ENCODE results near the gene CACNB4. TPM values are rescaled to one million over a fixed set of nuclear protein-coding genes. Genes with fewer than 3 reads are reported as not detected.
"Not testable (repeated sequence)": the region's sequence is repeated elsewhere in the genome, so short reads cannot be mapped to it uniquely, and the experiment has no call there.

Gene CACNB4
- total RNA-seq, 1 experiment from 2014 or later = 0.10 TPM

DNA sequence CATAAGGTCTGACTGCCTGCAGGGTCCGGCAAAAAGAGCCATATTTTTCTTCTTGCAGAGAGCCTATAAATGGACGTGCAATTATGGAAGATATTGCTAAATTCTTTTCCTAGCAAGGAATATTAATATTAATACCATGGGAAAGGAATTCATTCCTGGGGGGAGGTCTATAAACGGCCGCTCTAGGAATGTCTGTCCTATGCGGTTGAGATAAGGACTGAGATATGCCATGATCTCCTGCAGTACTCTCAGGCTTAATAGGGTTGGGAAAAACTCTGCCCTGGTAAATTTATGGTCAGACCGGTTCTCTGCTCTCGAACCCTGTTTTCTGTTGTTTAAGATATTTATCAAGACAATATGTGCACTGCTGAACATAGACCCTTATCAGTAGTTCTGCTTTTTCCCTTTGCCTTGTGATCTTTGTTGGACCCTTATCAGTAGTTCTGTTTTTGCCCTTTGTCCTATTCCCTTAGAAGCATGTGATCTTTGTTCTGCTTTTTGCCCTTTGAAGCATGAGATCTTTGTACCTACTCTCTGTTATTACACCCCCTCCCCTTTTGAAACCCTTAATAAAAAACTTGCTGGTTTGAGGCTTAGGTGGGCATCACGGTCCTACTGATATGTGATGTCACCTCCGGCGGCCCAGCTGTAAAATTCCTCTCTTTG lies 156.2 kb downstream of the CACNB4 start:
- in situ Hi-C loops (cut with HindIII; ENCODE audit: low pct_unique_long_range_greater_than_20kb, low sequenced_read_pairs); DNase-seq (ENCODE audit: low read depth): not testable (repeated sequence)

DNA sequence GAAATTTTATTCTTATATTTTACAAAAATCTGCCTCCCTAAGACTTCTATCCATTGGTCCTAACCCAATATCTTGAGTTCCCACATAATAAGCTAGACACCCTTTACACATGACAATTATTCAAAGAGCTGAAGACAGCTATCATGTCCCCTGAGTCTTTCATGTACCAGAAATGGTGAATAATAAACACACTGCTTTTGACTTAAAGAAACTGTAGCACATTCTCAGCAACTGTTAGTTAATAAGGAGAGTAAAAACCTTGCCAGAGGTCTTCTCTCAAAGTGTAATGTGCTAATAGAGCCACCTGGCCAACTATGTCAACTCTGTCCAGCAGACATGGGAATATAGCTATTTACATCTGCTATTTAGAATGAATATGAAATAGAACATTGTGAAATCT lies 160.9 kb downstream of the CACNB4 start:
- no peak for DNase-seq (ENCODE audit: low read depth)
- in situ Hi-C loops (cut with HindIII; ENCODE audit: low pct_unique_long_range_greater_than_20kb, low sequenced_read_pairs) = no loop called here

DNA sequence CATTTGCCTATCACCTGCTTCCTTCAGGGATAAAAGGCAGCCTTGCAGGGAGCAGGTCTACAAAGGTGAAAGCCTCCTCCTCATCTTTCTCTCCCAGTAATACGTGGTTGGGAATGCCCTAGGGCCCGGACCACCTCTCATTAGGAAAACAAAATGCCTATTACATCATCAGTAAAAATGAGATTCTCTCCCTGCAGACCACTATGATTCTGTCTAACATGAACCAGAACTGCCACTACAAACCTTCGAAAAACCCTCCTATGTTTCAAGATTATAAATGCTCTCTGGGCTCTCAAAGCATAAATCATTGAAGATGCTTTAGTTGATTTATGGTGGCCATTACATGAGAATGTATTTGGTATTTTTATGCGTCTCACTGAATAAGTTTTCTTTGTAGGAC lies 162.2 kb downstream of the CACNB4 start:
- in situ Hi-C loops (cut with HindIII; ENCODE audit: low pct_unique_long_range_greater_than_20kb, low sequenced_read_pairs) = no loop called here
- DNase-seq (ENCODE audit: low read depth) = no peak

DNA sequence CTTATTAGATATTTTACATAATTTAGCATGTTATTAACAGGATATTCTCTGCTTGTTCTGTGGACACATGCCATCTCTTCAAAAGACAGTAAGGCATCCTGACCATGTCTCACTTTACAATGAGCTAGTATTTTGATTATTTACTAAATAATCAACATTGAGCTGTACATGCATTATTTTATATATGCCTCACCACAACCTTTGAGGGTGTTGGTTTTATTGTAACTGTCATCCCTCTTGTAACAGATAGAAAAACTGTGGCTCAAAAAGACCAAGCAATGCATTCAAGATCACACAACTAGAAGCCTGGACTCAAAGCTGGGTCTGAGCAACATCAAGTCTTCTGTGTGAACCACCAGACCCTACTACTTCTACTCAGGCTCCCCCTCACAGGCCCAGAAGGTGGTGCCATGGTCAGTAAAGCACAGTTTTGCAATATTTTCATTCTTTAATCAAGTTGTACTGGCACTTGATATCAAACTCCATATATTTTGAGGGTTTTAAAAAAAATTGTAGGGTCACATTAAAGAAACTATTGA lies 165.5 kb downstream of the CACNB4 start:
- in situ Hi-C loops (cut with HindIII; ENCODE audit: low pct_unique_long_range_greater_than_20kb, low sequenced_read_pairs) = no loop called here
- no peak for DNase-seq (ENCODE audit: low read depth)

DNA sequence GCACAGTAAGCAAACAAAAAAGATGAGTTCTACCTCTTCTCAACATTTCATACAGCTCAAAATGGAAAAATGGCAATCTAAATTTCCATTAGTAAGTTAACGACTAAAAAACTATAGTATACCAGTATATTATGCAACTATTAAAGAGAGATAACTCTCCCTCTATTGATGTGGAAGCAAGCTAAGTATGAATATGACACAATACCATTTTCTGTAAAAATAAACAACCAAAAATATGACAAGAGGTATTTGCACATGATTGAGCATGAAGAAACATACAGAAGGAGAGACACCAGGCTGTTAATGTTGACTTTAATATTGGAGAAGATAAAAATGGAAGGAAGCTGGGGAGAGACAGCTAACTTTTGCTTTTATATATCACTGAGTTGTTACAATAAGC lies 167.1 kb downstream of the CACNB4 start:
- in situ Hi-C loops (cut with HindIII; ENCODE audit: low pct_unique_long_range_greater_than_20kb, low sequenced_read_pairs) = no loop called here
- DNase-seq (ENCODE audit: low read depth) = no peak

DNA sequence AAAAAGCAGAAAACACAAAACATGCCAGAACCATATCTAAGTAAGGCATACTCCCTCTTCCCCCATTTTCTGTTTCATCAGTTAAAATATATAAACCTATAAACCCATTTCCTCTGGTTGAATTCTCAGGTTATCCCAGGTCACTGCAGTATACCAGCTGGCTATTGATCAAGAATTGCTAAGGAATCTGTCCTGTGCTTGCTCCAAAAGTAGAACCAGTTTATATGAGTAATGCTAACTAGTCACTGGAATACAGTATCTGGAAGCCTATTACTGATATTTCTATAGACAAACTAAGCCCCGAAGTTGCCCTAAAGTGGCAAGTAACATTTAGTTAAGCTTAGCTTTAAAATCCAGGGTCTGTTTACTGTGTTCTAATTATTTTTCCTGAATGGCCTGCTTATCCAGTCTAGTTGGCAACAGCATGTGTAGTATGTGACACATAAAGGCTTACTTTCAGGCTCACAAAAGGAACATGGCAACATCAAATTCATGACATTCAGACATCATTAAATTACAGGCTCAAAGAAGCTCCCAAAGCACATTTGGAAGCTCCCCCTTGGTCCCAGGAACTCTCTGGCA lies 167.7 kb downstream of the CACNB4 start:
- in situ Hi-C loops (cut with HindIII; ENCODE audit: low pct_unique_long_range_greater_than_20kb, low sequenced_read_pairs) = no loop called here
- DNase-seq (ENCODE audit: low read depth) = no peak

DNA sequence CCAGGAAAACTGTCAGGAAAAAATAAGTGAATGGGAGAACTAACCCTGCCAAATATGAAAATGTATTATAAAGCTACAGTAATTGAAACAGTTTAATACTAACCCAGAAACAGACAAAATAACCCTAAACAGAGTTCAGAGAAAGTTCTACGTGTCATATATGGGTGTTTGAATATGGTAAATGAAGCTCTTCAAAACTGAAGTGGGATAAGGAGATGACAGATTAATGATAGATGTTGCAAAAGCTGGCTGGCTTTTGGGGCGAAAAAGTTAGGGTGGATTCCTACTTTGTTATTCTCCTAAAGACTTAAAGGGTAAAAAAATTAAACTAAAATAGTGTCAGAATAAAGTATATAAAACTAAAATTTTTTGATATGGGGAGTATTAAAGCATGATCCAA lies 168.8 kb downstream of the CACNB4 start:
- in situ Hi-C loops (cut with HindIII; ENCODE audit: low pct_unique_long_range_greater_than_20kb, low sequenced_read_pairs) = no loop called here
- DNase-seq (ENCODE audit: low read depth) = no peak

DNA sequence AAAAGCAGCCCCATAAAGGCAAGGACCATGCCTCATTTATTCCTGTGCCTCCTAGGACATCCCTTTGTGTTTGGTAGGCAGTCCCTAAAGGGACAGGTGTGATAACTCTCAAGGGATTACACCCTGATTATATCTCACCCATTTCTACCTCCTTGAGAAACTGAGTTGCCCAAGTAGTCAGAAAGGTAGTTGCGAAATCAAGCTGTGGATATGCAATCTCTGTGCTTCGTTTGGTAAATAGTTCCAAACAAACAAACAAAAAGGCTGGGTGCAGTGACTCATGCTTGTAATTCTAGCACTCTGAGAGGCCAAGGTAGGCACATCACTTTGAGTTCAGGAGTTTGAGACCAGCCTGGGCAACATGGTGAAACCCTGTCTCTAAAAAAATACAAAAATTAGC lies 170.5 kb downstream of the CACNB4 start:
- in situ Hi-C loops (cut with HindIII; ENCODE audit: low pct_unique_long_range_greater_than_20kb, low sequenced_read_pairs) = no loop called here
- DNase-seq (ENCODE audit: low read depth) = no peak

DNA sequence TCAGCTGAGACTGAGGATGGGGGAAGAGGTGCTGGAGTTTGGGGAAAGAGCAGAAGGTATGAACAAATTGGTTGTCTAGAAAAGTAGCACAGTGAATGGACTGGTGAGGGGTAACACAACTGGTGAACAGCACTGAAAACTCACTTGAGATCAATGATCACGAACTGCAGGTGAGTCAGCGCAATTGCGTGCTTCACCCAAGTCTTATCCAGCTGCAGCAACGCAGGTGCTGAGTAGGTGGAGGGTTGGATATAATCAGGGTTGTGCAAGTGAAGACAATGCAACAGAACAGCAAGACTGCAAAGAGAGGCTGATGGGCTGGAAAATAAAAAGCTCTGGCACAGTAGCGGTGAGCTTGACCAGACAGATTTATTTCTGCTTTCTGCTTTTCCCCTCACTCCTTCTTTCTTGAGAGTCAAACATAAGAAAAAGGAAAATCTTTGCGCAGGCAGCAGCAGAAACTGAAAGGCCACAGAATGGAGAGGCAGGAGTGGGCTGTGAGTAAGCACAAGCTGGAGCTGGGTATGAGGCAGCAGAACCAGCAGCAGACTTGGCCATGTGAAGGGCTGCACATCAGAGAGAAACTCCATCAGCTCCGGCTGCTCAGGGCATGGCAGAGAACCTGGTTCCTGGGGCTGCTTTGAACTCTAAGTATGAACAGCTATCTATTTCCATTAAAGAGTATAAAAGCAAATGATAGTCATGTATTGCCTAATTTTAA lies 171.2 kb downstream of the CACNB4 start:
- DNase-seq (ENCODE audit: low read depth) = no peak
- in situ Hi-C loops (cut with HindIII; ENCODE audit: low pct_unique_long_range_greater_than_20kb, low sequenced_read_pairs) = no loop called here

DNA sequence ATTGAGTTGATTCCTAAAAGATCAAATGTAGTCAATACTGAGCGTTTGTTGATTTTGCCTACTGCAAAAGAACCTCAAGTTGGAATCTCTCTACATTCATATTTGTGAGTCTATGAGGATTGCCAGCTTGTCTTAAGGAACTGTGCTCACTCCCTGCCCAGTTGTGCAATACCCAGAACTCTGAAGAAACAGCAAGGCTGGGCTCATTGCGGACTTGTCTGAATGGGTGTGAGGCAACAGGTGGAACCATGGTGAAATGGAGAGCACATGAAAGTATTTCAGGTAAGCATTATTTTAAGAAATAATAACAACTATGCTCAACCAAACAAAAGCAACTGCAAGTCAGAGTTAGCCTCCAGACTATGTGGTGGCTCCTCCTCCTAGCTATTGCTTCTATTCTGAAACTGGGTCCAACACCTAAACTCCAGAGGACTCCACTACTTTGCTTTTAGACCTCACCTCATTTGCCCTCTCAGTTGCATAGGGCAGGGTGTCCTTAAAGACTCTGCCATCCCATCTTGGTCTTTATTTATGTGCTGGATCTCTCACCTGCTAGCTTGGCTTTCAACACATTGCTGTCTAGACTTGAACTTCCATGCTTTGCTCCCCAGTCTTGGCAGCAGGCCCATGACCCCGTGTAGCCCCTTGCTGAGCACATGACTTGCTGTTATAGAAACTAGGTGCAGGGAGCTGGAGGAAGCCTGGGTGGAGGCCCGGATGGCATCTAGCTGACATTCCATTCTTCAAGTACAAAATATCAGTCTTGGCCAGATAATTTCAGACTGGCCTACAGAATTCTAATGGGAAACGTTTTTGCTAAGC lies 175.8 kb downstream of the CACNB4 start:
- peak; percentile 2 for DNase-seq (ENCODE audit: low read depth)
- in situ Hi-C loops (cut with HindIII; ENCODE audit: low pct_unique_long_range_greater_than_20kb, low sequenced_read_pairs) = no loop called here

DNA sequence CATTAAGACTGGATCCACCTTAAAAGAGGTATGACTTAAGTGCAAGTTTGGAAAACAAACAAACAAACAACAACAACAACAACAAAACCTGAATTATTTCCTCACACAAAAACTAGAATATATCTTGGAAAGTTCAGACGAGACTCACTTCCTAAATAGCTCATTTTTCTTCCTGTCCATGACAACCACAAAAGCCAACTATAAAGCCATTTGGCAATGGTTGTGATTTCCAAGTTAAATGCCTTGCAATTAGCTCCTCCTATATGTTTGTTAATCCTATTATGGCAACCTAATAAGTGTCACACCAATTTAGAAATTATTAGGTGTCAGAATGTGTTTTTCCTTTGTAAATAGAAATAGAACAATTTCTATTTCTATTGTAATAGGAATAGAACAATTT lies 179.1 kb downstream of the CACNB4 start:
- in situ Hi-C loops (cut with HindIII; ENCODE audit: low pct_unique_long_range_greater_than_20kb, low sequenced_read_pairs) = no loop called here
- no peak for DNase-seq (ENCODE audit: low read depth)

DNA sequence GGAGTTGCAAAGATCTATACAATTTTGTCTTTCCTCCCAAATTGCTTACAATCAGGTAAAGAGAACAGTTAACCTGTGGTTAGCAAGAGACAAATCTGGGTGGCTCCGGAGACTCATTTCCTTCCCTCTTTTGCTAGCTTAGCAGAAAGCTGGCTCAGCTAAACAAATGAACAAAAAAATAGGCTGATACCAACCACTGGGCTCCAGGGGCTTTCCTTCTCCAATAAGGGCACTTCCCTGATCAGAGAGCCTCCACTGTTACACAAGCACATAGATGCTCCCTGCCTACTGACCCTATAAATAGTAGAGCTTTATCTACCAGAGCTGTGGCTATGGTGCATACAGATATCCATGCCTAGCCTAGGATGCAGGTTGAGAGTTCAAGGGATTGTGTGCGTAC lies 180.5 kb downstream of the CACNB4 start:
- DNase-seq (ENCODE audit: low read depth) = no peak
- in situ Hi-C loops (cut with HindIII; ENCODE audit: low pct_unique_long_range_greater_than_20kb, low sequenced_read_pairs) = no loop called here

DNA sequence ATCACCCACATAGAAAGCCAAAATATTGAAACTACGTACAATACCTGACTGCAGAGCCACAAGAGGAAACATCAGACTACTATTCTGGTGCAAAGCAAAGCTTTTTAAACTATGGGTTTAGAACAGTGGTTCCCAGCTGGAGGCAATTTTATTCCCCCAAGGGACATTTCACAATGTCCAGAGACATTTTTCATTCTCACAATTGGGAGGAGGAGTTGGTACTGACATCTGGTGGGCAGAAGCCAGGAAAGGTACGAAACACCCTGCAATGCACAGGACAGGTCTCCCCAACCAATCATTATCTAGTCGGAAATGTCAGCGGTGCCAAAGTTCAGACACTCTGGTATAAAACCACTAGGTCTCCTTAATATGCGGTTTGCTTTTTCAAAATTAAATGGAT lies 182.2 kb downstream of the CACNB4 start:
- DNase-seq (ENCODE audit: low read depth) = no peak
- in situ Hi-C loops (cut with HindIII; ENCODE audit: low pct_unique_long_range_greater_than_20kb, low sequenced_read_pairs) = no loop called here

DNA sequence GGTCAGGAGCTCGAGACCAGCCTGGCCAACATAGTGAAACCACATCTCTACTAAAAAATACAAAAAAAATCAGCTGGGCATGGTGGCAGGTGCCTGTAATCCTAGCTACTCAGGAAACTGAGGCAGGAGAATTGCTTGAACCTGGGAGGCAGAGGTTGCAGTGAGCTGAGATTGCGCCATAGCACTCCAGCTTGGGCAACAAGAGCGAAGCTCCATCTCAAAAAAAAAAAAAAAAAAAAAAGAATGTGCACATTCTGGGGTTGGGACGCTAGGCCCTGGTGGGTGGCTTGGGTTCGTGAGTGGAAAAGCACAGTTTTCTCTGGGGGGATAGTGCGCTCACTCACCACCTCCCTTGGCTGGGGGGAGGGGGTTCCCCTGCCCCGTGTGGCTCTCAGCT lies 183.2 kb downstream of the CACNB4 start:
- DNase-seq (ENCODE audit: low read depth); in situ Hi-C loops (cut with HindIII; ENCODE audit: low pct_unique_long_range_greater_than_20kb, low sequenced_read_pairs): not testable (repeated sequence)

DNA sequence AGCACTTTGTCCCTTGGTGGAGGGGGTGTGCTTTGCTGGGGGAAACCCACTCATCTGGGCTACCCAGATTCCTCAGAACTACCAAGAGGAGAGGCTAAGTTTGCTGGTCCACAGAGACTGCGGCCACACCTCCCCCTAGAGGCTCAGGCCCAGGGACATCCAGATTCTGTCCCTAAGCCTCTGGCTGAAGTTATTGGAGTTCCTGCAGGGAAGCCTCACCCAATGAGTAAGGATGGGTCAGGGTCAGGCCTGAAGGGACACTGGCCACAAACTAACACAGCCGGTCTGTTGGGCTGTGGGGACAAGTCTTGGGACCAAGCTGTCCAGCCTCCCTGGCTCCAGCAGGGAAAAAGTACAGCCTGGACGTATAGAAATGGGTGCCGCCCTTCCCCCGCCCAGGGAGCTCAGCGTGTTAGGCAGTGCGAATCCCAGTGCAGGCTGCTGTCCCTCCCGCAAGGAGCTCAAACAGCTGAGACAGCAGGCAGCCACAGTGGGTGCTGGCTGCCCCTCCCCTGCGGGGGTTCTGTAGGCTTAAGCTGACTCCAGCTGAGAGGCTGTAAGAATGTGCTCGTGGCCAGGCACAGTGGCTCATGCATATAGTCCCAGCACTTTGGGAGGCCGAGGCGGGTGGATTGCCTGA lies 183.7 kb downstream of the CACNB4 start:
- DNase-seq (ENCODE audit: low read depth) = no peak
- in situ Hi-C loops (cut with HindIII; ENCODE audit: low pct_unique_long_range_greater_than_20kb, low sequenced_read_pairs) = no loop called here

DNA sequence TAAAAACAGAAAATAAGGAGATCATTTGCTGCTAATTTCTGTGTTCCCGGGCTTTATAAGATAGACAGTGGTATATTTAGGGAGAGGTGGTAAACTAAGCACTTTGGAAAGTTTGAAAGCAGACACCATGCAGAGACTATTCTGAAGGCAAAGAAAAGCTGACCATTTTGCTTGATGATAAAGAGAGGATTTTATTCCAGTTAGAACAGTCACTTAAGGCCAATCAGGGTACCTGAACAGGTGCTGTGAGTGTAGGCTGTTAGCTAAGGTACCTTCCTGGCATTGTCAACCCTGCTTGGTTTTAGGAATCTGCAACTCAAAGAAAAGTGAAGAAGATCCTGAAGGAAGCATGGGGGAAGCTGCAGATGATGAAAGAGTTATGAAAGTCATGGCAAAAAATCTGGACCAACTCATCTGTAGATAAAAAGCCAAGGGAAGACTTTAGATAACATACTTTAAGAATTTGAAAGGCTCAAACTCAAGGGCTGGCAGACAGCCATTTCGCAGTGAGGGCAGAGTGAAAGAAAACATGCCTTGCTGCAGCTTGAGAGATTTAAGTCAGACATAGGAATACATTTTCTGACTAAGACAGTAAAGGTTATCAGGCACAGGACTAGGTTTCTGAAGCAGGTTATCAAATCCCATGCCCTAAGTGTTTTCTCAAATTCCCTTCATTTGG lies 190.5 kb downstream of the CACNB4 start:
- no peak for DNase-seq (ENCODE audit: low read depth)
- in situ Hi-C loops (cut with HindIII; ENCODE audit: low pct_unique_long_range_greater_than_20kb, low sequenced_read_pairs) = no loop called here

DNA sequence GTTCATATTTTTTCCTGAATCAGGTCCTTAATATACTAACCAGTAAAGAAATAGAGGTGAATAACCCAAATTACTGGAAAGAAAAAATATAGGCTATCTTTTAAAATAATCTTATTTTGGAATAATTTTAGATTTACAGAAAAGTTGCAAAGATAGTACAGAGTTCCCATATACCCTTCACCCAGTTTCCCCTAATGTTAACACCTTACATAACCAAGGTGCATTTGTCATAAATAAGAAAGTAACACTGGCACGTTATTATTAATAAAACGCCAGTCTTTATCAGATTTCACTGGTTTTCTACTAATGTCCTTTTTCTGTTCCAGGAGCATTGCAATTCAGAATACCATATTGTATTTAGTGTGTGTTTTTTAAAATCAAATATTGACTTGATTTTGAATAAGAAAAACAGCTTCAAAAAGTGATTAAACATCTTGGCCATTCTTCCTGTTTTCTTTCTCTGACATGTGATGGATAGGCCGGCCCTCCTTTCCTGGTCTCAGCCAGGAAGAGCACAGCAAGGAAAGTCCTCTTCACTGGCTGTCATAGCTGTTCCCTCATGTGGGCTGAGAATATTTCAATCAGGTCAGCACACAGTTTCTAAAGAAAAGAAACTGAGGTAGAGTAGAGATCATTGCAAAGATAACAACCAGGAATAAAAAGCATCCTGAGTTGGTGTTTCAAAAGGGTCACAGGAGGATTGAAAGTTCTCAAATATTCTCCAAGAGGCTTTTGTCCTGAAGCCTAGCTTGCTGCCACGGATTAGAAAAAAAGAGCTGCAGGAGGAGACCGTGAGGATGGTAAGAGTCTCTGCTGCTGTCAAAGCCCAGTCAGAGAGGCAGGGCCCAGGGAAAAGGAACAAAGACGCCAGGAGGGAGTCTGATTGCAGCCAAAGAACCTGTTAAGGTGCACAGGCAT lies 191.3 kb downstream of the CACNB4 start:
- in situ Hi-C loops (cut with HindIII; ENCODE audit: low pct_unique_long_range_greater_than_20kb, low sequenced_read_pairs) = no loop called here
- no peak for DNase-seq (ENCODE audit: low read depth)
